ENCODE measurements around the gene COPG2.
A peak's percentile ranks its signal among the peaks of the same experiment; 100 is the strongest.
"Not testable (repeated sequence)": the region's sequence is repeated elsewhere in the genome, so short reads cannot be mapped to it uniquely, and the experiment has no call there.

The COPG2 gene

DNA sequence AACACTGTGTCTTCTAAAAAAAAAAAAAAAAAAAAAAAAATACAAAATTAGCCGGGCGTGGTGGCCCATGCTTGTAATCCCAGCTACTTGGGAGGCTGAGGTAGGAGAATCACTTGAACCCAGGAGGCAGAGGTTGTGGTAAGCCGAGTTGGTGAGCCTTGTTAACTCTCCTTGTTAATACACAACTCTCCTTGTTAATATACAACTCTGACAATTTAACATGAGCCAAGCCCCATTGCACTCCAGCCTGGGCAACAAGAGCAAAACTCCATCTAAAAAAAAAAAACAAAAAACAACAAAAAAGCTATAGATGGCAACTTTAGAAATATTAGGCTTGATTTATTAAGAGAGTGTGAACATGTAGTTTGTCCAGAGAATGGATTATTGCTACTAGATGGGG, 156.5 kb downstream of the COPG2 start:
- H3K9me3 Mint-ChIP-seq; H3K27ac Mint-ChIP-seq; H3K4me3 Mint-ChIP-seq; ATAC-seq; H3K4me1 Mint-ChIP-seq; H3K36me3 Mint-ChIP-seq; DNase-seq (ENCODE audit: low spot score in 2 of 2): not testable (repeated sequence)

DNA sequence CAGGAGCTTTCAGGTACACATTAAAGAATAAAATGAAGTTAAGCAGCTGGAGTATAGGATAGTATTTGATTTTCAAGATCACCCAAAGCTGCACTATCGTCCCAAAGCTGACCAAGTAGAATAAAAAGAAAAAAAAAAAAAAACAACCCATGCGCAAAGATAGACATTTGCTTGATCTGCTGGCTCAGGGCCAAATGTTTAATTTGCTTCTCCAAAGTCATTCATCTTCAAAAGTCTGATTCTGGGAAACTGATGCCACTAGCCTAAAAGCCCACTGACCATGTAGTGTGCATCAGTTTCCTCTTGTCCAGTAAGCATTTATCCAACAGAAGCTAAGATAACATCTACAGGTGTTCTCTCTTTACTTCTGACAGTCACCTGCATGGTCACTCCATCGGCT, 162.2 kb downstream of the COPG2 start:
- DNase-seq (ENCODE audit: low spot score in 2 of 2) (no peak), ATAC-seq (no peak)
- no peak overlapping the region for H3K4me3 Mint-ChIP-seq
- no peak overlapping the region for H3K27ac Mint-ChIP-seq
- no peaks in the 10 kb centered on the region for H3K36me3 Mint-ChIP-seq
- H3K9me3 Mint-ChIP-seq: no peaks in the 10 kb centered on the region
- H3K4me1 Mint-ChIP-seq: no peaks in the 10 kb centered on the region

DNA sequence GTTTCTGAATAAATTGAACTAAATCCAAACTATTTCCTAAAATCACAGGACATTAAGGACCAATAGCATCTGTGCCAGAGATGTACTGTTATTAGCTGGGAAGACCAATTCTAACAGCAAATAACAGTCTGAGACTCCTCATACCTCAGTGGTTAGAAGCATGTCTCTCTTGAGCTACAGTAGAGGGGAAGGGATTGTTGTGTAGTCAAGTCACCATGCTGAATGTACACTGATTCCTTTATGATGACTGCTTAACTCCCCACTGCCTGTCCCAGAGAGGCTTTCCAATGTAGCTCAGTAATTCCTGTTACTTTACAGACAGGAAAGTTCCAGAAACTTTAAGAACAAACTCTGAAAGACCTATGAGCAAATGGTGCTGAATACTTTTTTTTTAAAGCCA, 162.8 kb downstream of the COPG2 start:
- Mint-ChIP-seq H3K27ac (no peak overlapping the region), H3K36me3 (no peaks in the 10 kb centered on the region), H3K4me3 (no peak overlapping the region), H3K9me3 (no peaks in the 10 kb centered on the region), H3K4me1 (no peaks in the 10 kb centered on the region)
- DNase-seq (ENCODE audit: low spot score in 2 of 2) (no peak), ATAC-seq (no peak)

DNA sequence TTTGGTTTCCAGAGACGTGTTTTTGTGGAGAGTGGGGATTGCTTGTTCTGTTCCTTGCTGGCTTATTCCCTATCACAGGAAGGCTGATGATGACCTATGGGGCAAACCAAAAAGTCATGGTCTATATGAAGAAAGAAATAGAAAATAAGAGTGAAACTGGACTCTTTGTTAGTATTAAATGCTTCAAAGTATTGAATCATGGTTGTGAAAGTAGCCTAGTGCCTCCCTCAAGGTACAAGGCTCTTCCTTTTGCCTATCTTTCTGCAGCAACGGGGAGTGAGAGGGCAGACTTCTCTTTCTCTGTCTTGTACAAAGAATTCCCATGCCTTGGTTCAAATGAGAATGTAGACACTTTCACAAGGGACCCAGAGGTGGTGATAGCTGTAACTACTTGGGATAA, 167.6 kb downstream of the COPG2 start:
- no peak overlapping the region for H3K27ac Mint-ChIP-seq
- DNase-seq (ENCODE audit: low spot score in 2 of 2) (no peak), ATAC-seq (no peak)
- H3K4me1 Mint-ChIP-seq: no peaks in the 10 kb centered on the region
- no peaks in the 10 kb centered on the region for H3K9me3 Mint-ChIP-seq
- no peaks in the 10 kb centered on the region for H3K36me3 Mint-ChIP-seq
- no peak overlapping the region for H3K4me3 Mint-ChIP-seq

DNA sequence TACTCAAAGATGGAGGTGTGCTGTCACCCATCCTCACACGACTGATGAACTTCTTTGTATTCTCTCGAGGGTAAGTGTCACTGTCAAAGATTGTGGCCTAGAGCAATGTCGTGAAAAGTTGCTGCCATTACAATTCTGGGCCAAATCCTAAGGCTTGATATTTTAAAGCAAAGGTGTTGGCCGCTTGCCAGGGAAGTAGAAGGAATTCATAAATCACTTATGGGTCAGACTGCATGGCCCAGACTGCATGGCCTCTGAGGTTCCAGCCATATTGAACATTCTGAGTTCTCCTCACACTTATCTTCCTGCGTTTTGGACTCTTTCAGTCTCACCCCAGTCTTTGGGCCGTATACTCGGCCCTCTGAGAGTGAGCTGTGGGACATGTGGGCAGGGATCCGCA, 168.1 kb downstream of the COPG2 start:
- Mint-ChIP-seq H3K9me3 (no peaks in the 10 kb centered on the region), H3K4me3 (no peak overlapping the region), H3K36me3 (no peaks in the 10 kb centered on the region), H3K27ac (no peak overlapping the region), H3K4me1 (no peaks in the 10 kb centered on the region)
- DNase-seq (ENCODE audit: low spot score in 2 of 2) (no peak), ATAC-seq (no peak)

DNA sequence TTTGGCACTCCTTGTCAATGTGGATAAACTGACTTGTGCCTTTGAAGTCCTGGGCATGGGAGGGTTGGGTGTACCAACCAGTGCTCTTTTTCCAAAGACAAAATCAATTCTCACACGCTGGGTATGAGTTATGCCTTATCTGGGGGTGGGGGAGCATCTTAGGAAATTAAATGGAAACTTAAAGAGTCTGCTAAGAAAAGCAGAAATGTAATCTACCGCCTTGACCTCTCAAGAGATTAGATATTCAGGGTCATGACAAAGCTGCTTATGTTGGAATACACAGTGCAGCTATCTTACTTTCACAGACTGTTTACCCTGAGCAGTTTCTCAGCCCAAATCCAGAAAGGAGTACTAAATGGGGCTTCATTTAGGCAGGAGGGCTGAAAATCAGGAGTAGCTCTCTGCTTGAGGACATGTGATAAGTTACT, 174.1 kb downstream of the COPG2 start:
- Mint-ChIP-seq H3K36me3 (no peaks in the 10 kb centered on the region), H3K27ac (no peak overlapping the region), H3K9me3 (no peaks in the 10 kb centered on the region), H3K4me1 (peaks cover 9% of the 10 kb centered on the region), H3K4me3 (no peak overlapping the region)
- DNase-seq (ENCODE audit: low spot score in 2 of 2): no peak
- no peak for ATAC-seq

DNA sequence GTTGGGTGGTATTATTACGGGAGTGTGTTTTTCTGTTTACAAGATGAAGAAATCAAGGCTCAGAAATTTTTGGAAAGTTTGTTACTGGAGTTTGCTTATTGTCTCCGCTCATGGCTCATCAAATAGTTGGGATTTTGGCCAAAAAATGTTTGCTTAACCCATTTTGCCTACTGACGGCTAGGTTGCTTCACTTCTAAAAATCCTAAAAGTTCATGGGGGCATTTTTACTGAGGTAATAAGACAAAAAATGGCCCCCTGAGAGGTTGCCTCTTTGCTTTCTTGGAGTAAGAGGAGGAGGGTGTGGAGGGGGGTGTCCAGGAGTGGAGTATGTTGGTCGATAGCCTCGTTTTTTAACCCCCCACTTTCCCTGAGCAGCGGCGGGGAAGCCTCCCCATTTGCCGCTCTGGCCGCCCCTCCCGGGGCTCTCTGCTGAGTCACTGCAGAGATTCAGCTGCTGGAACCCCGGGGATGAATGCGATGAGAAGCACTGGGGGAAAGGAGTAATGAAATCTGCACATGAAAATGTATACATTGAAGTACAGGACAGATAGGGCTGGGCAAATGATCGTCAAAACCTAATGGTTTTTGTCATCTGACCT, 175.2 kb downstream of the COPG2 start:
- no peak overlapping the region for H3K27ac Mint-ChIP-seq
- ATAC-seq (no peak), DNase-seq (ENCODE audit: low spot score in 2 of 2) (no peak)
- no peaks in the 10 kb centered on the region for H3K36me3 Mint-ChIP-seq
- no peak overlapping the region for H3K4me3 Mint-ChIP-seq
- H3K4me1 Mint-ChIP-seq: peaks cover 9% of the 10 kb centered on the region
- H3K9me3 Mint-ChIP-seq: no peaks in the 10 kb centered on the region

DNA sequence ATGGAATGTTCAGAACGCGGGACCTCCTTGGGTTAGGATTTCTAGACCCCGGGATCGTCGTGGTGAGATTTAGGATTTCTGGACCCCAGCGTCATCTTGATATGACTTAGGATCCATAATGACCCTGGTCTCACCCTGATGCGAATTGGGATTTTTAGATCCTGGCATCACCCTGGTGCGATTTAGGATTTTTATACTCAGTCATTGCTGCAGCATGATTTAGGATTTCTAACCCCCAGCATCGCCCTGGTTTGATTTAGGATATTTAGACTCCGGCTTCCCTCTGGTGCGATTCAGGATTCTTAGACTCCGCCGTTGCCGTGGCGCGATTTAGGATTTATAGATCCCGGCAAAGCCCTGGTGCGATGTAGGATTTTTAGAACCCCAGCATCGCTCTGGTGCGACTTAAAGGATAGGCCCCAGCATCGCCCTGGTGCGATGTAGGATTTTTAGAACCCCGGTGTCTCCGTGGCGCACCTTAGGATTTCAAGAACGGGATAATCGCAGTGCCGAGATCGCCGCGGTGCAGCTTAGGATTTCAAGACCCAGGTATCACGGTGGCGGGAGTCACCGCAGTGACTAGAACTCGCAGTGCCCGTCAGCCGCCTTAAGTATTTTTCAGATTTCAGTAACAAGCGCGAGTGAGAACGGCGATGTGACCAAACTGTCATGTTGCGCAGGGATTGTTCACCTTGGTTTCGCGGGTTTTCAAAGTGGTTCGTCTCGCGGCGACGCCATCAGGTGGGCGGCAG, 175.8 kb downstream of the COPG2 start:
- ATAC-seq: no peak
- no peak overlapping the region for H3K27ac Mint-ChIP-seq
- no peaks in the 10 kb centered on the region for H3K36me3 Mint-ChIP-seq
- no peak overlapping the region for H3K4me3 Mint-ChIP-seq
- no peaks in the 10 kb centered on the region for H3K9me3 Mint-ChIP-seq
- H3K4me1 Mint-ChIP-seq: peaks cover 9% of the 10 kb centered on the region
- no peak for DNase-seq (ENCODE audit: low spot score in 2 of 2)

DNA sequence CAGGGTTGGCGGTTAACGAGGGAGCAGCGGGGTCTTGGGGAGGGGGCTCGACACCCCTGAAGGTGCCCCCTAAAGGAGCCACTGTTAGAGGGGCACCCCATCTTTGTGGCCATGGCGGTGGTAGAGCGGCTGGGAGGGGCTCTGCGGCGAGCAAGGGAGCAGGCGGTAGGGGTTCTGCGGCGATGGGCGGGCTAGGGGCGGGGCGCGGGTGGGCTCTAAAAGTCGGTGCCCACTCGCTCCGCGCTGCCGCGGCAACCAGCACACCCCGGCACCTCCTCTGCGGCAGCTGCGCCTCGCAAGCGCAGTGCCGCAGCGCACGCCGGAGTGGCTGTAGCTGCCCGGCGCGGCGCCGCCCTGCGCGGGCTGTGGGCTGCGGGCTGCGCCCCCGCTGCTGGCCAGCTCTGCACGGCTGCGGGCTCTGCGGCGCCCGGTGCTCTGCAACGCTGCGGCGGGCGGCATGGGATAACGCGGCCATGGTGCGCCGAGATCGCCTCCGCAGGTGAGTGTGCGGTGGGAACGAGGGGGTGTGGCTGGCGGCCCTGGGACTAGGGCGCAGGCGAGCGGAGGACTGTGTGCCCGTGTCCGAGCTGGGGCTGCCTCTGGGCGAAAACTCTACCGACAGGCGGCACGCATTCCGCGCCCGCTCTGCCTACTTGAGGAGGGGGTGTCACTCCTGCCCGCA, 176.6 kb downstream of the COPG2 start, which contains the start of gene MEST:
Gene MEST, plus strand, starts transcription at position 245 of the 682 bp plus-strand sequence. Its CDS starts 229 bp downstream, at position 474.
- peak; percentile 44 for ATAC-seq
- Mint-ChIP-seq H3K27ac (no peak within 1 kb of the TSS), H3K4me3 (peak within 1 kb of the TSS; percentile 58), H3K9me3 (no peaks in the 10 kb centered on the region), H3K4me1 (peaks cover 12% of the 10 kb centered on the region), H3K36me3 (no peaks in the 10 kb centered on the region)
- peak in 1 of 2 donors; percentile 45 for DNase-seq (ENCODE audit: low spot score in 2 of 2)

DNA sequence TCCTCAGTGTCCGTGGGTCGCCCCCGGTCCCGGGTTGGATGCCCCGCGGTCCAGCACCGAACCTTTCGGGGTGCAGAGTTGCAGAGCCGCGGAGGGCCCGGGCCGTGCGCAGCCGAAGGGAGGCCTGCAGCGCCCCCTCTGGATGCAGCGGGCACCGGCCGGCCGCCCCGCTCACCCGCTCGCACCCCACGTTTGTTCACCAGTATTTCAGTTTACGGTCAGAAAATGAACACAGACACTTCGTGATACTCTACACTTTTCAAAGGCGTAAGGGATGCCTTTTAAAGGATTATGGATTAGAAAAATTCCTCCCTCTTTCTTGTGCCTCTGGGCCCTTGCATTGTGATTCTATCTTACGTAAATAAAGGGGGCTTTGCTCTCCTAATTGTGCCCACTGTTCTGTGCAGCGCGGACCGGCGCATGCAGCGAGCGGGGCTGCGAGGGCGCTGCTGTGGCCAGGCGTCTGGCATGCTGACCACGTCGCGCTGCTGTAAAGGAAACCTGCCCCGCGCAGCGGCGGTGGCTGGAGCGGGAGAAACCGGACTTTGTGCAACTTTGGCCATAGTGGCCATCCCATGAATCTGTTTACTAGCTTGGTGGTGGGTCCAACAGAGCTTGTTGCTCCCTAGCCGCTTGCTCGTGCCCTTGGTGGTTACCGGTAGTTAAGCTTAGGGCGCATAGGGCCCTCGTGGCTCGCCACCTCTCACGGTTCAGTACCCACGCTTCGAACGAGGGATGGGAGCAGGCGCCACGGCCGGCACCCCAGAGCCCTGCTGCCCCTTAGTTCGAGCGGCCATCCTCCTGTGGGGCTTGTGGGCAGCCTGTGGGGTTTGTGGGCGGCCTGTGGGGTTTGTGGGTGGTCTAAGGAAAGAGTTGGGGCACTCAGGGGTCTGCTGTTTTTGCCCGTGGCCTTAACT, 177.4 kb downstream of the COPG2 start:
- DNase-seq (ENCODE audit: low spot score in 2 of 2) (peak in 1 of 2 donors; percentile 62), ATAC-seq (peak; percentile 48)
- Mint-ChIP-seq H3K36me3 (no peaks in the 10 kb centered on the region), H3K9me3 (no peaks in the 10 kb centered on the region), H3K27ac (no peak overlapping the region), H3K4me3 (peak overlapping the region; percentile 58), H3K4me1 (peaks cover 21% of the 10 kb centered on the region)

DNA sequence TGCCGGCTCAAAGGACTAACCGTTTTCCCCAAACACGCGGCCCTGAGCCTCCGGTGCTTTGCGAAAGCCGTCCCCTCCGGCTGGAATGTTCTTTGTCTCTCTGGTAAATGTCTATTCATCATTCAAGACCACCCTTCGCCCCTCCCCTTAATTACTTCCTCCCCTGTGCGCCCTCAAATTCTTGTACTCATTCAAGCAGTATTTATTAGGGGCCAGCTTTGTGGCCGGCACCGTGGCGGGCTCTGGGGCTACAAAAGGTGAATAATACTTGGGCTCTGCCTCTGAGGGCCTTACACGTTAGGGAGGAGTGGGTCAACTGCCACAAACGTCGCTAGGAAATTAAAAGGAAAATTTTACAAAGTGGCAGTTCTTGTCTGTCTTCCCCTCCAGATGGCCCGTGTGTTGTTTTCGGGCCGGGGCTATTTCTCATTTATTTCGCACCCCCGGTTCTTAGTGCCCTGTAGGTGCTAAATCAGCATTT, 178.2 kb downstream of the COPG2 start:
- no peak for DNase-seq (ENCODE audit: low spot score in 2 of 2)
- no peak overlapping the region for H3K27ac Mint-ChIP-seq
- no peaks in the 10 kb centered on the region for H3K9me3 Mint-ChIP-seq
- H3K36me3 Mint-ChIP-seq: no peaks in the 10 kb centered on the region
- no peak overlapping the region for H3K4me3 Mint-ChIP-seq
- H3K4me1 Mint-ChIP-seq: peaks cover 28% of the 10 kb centered on the region
- no peak for ATAC-seq

DNA sequence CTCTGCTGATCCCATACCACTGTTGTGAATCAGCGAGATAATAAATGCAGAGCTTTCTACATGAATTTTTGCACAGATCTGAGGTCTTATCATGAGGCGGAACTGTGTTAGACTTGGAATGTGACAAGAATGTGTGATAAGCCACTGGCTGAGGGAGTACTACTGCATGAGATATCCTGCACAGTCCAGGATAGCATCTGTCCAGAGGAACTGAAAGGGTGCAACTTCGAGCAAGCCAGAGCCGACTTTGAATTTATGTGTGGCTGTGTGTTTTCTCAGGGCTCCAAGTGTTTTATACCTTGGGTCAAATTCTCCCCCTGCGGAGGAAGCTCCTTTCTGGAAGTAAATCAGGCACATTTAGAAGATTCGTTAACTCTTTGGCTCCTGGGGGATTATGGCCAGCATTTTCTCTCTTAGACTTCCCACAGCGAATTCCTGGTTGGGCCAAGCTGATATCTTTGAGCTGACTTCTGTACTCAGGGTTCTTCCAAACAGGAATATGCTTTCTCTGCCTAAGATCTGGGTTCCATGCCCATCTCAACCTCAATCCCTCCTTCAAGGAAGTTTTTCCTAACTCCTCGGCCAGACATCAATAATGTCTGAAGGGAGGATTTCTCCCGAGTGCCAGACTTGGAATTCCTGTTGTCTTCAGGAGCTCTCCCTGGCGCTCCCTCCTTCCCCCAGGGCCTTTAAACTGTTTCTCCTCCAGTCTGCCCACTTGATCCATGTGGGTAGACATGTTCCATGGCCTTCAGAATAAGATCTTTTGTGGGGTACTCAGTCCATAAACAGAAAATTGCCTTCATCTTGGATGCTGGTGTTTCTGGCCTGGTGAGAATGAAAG, 179.2 kb downstream of the COPG2 start:
- no peak for ATAC-seq
- Mint-ChIP-seq H3K27ac (no peak overlapping the region), H3K9me3 (no peaks in the 10 kb centered on the region), H3K36me3 (no peaks in the 10 kb centered on the region), H3K4me1 (peaks cover 37% of the 10 kb centered on the region), H3K4me3 (no peak overlapping the region)
- DNase-seq (ENCODE audit: low spot score in 2 of 2): peak in 1 of 2 donors; percentile 38

DNA sequence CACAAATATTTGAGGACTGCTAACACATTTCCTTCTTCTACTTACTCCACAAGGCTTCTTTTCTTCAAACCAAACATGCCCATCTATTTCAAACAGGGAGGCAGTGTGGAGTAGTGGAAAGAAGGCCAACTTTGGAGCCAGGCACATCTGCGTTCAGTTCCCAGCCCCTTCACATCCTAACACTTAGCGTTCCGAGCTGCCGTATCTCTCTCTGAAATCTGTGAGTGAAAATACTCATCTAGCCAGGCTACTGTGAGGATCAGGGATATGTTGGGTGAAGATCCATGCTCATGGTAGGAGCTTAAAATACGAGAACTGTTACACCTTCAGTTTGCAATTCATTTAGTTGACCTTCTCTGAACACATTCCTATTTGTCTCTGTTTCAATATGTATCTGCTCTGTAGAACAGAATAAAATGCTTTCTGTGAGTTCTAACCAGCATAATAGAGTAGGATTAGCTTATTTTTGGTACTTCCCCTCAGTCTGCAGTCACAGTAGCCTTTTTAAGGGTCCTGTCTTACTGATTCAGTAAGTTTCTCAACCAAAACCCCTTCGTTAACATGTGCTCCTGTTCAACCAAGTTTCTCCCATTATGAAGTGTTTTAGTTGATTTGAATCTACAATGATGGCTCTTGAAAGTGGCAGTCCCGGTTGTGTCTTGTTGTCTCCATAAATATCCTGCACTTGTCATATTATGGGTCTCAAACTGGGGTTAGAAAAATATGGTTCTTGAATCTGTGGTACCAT, 180.0 kb downstream of the COPG2 start:
- ATAC-seq (no peak), DNase-seq (ENCODE audit: low spot score in 2 of 2) (peak in 1 of 2 donors; percentile 40)
- peaks cover 37% of the 10 kb centered on the region for H3K4me1 Mint-ChIP-seq
- no peak overlapping the region for H3K4me3 Mint-ChIP-seq
- H3K36me3 Mint-ChIP-seq: no peaks in the 10 kb centered on the region
- H3K27ac Mint-ChIP-seq: no peak overlapping the region
- H3K9me3 Mint-ChIP-seq: no peaks in the 10 kb centered on the region
